CD4-positive, alpha-beta memory T cell (primary cell): Measurements from ENCODE around the gene RXRG. TPM values are rescaled to one million over a fixed set of nuclear protein-coding genes. Genes with fewer than 3 reads are reported as not detected.

ENCODE experiments used
- CTCF ChIA-PET: fragments of 350-600 bp; sonication (Branson Sonifier 250); formaldehyde crosslinking; loops from one replicate; lab custom pipeline; 2021; ENCODE audit warnings: inconsistent platforms; ENCODE audit not compliant: partially characterized antibody; lab: Charles Lee
- POLR2A ChIA-PET: fragments of 350-600 bp; sonication (Branson Sonifier 250); formaldehyde crosslinking; loops from one replicate; lab custom pipeline; 2021; ENCODE audit not compliant: partially characterized antibody; lab: Charles Lee
- DNase-seq, 5 donors: peaks; one replicate each; pipeline versions ENCODE4 v3.0.0 to v3.0.0-alpha.2; 2020 to 2022; ENCODE audit warnings: mixed read lengths in 1 of 5
- H3K27ac ChIP-seq: one replicate; pipeline ENCODE4 v1.7.0; 2013; ENCODE audit warnings: low read depth, low read length
- H3K27me3 ChIP-seq: 2 replicates; pipeline ENCODE4 v1.7.0; 2013; ENCODE audit warnings: mild to moderate bottlenecking, low read length, moderate library complexity; ENCODE audit not compliant: insufficient read depth
- H3K36me3 ChIP-seq: 2 replicates; pipeline ENCODE4 v1.7.0; 2013; ENCODE audit warnings: mild to moderate bottlenecking, low read length, moderate library complexity; ENCODE audit not compliant: insufficient read depth
- H3K4me1 ChIP-seq: 2 replicates; pipeline ENCODE4 v1.7.0; 2013; ENCODE audit warnings: mild to moderate bottlenecking, low read length, moderate library complexity; ENCODE audit not compliant: insufficient read depth
- H3K4me3 ChIP-seq, 2 donors: one replicate each; pipeline ENCODE4 v1.7.0; 2013; ENCODE audit warnings: low read length in 2 of 2, mild to moderate bottlenecking in 1 of 2
- H3K9me3 ChIP-seq, 2 donors: one replicate each; pipeline ENCODE4 v1.7.0; 2013; ENCODE audit warnings: low read length in 2 of 2, control low read depth in 1 of 2; ENCODE audit not compliant: control insufficient read depth in 1 of 2
- H3K27ac Mint-ChIP-seq, 7 donors: one replicate each; pipeline ENCODE4 v1.8.0; 2020 to 2021; ENCODE audit warnings: mixed read lengths in 7 of 7, mild to moderate bottlenecking in 6 of 7, inconsistent platforms in 3 of 7, moderate library complexity in 3 of 7
- H3K27me3 Mint-ChIP-seq, 2 donors: one replicate each; pipeline ENCODE4 v1.8.0; 2020 to 2021; ENCODE audit warnings: mixed read lengths in 2 of 2
- H3K36me3 Mint-ChIP-seq, 2 donors: one replicate each; pipeline ENCODE4 v1.8.0; 2020 to 2021; ENCODE audit warnings: mixed read lengths in 2 of 2, inconsistent platforms in 1 of 2, mild to moderate bottlenecking in 1 of 2
- H3K4me1 Mint-ChIP-seq, 4 donors: one replicate each; pipeline ENCODE4 v1.8.0; 2020 to 2021; ENCODE audit warnings: mixed read lengths in 4 of 4, mild to moderate bottlenecking in 1 of 4
- H3K4me3 Mint-ChIP-seq, 8 donors: one replicate each; pipeline ENCODE4 v1.8.0; 2020 to 2021; ENCODE audit warnings: mixed read lengths in 8 of 8, mild to moderate bottlenecking in 7 of 8, moderate library complexity in 6 of 8, inconsistent platforms in 3 of 8
- H3K9me3 Mint-ChIP-seq, 8 donors: one replicate each; pipeline ENCODE4 v1.8.0; 2020 to 2021; ENCODE audit warnings: mixed read lengths in 8 of 8, mild to moderate bottlenecking in 5 of 8, inconsistent platforms in 3 of 8, moderate library complexity in 1 of 8
- intact Hi-C: fragments of 100-400 bp; cut with micrococcal nuclease; formaldehyde crosslinking; loops from one replicate; pipeline ENCODE4 v1.15.1; 2023
- polyA plus RNA-seq, 2 donors: library from polyadenylated mRNA; unstranded; fragments of 300-500 nt; fragmentation: Illumina TruSeq; gene quantifications; one replicate each; pipeline ENCODE4 v1.2.3, GENCODE V29; 2021
- total RNA-seq, 2 experiments: library from RNA; stranded (reverse); gene quantifications; one replicate each; pipeline ENCODE4 v1.2.3, GENCODE V29; 2021

RXRG gene
- total and polyA plus RNA-seq, 4 experiments from 2014 or later: not detected

GRCh38 chr1:165425621-165426020 lies 19.3 kb downstream of the RXRG start:
- CTCF ChIA-PET: no interaction called here
- POLR2A ChIA-PET: no interaction called here
- Mint-ChIP-seq H3K27me3 (peaks cover 0 to under 1% of the 10 kb centered on the region in 2 donors), H3K36me3 (no peaks in the 10 kb centered on the region), H3K27ac (peak overlapping the region; percentile 16 to 90 (median 53)), H3K9me3 (peaks cover 0 to 2% (median 0%) of the 10 kb centered on the region in 8 donors), H3K4me3 (peak overlapping the region in 4 of 8 donors; percentile 19 to 92 (median 62)), H3K4me1 (peaks cover 15 to 34% (median 23%) of the 10 kb centered on the region in 4 donors)
- Histone ChIP-seq H3K36me3 (no peaks in the 10 kb centered on the region), H3K4me3 (no peak overlapping the region), H3K9me3 (no peaks in the 10 kb centered on the region), H3K4me1 (peaks cover 22% of the 10 kb centered on the region), H3K27ac (no peak overlapping the region), H3K27me3 (no peaks in the 10 kb centered on the region)
- intact Hi-C loops: no loop called here
- DNase-seq: no peak

- intact Hi-C loops: no loop called here
- Histone ChIP-seq H3K4me3 (peak overlapping the region; percentile 26 to 41), H3K9me3 (no peaks in the 10 kb centered on the region), H3K27me3 (no peaks in the 10 kb centered on the region), H3K27ac (peak overlapping the region; percentile 13), H3K4me1 (peaks cover 22% of the 10 kb centered on the region), H3K36me3 (no peaks in the 10 kb centered on the region)
- Mint-ChIP-seq H3K36me3 (no peaks in the 10 kb centered on the region), H3K4me1 (peaks cover 15 to 34% (median 23%) of the 10 kb centered on the region in 4 donors), H3K27ac (peak overlapping the region; percentile 71 to 95 (median 92)), H3K27me3 (no peaks in the 10 kb centered on the region), H3K4me3 (peak overlapping the region; percentile 80 to 92 (median 86)), H3K9me3 (peaks cover 0 to 2% (median 0%) of the 10 kb centered on the region in 8 donors)
- CTCF ChIA-PET: interaction anchor here (0.9 to 1.2 kb wide), 3 partner anchors 31 to 60 kb away, joined by 3 to 7 read pairs (median 4); no protein-coding TSS in a partner anchor
- POLR2A ChIA-PET: no interaction called here
- DNase-seq: peak in 4 of 5 donors; percentile 31 to 41 (median 34)
Measured at GRCh38 chr1:165424454-165425216, 20.3 kb downstream of the RXRG start.

- Mint-ChIP-seq H3K27ac (no peak overlapping the region), H3K36me3 (no peaks in the 10 kb centered on the region), H3K27me3 (peaks cover 0 to 2% of the 10 kb centered on the region in 2 donors), H3K4me3 (no peak overlapping the region), H3K9me3 (peaks cover 0 to 1% (median 0%) of the 10 kb centered on the region in 8 donors), H3K4me1 (peaks cover 15 to 34% (median 23%) of the 10 kb centered on the region in 4 donors)
- Histone ChIP-seq H3K4me1 (peaks cover 22% of the 10 kb centered on the region), H3K4me3 (no peak overlapping the region), H3K9me3 (no peaks in the 10 kb centered on the region), H3K27ac (no peak overlapping the region), H3K36me3 (no peaks in the 10 kb centered on the region), H3K27me3 (no peaks in the 10 kb centered on the region)
- ChIA-PET CTCF (interaction anchor here (0.5 to 1.1 kb wide), 2 partner anchors 175 to 911 kb away, joined by 3 read pairs; no protein-coding TSS in a partner anchor), POLR2A (no interaction called here)
- intact Hi-C loops: no loop called here
- no peak for DNase-seq
Measured at GRCh38 chr1:165423136-165423535, 21.8 kb downstream of the RXRG start.

GRCh38 chr1:165420655-165421054 lies 24.3 kb downstream of the RXRG start:
- Mint-ChIP-seq H3K36me3 (no peaks in the 10 kb centered on the region), H3K27ac (no peak overlapping the region), H3K9me3 (peaks cover 0 to 1% (median 0%) of the 10 kb centered on the region in 8 donors), H3K4me3 (no peak overlapping the region), H3K27me3 (peaks cover 4 to 6% of the 10 kb centered on the region in 2 donors), H3K4me1 (peaks cover 15 to 25% (median 23%) of the 10 kb centered on the region in 4 donors)
- intact Hi-C loops: no loop called here
- H3K4me1 ChIP-seq: peaks cover 22% of the 10 kb centered on the region
- DNase-seq: no peak
- H3K4me3 ChIP-seq: no peak overlapping the region
- no peaks in the 10 kb centered on the region for H3K36me3 ChIP-seq
- H3K27me3 ChIP-seq: peaks cover 7% of the 10 kb centered on the region
- CTCF ChIA-PET: interaction anchor here (0.8 to 1.4 kb wide), 3 partner anchors 12 to 53 kb away, joined by 3 to 5 read pairs (median 3); no protein-coding TSS in a partner anchor
- no peaks in the 10 kb centered on the region for H3K9me3 ChIP-seq
- POLR2A ChIA-PET: no interaction called here
- no peak overlapping the region for H3K27ac ChIP-seq

- peaks cover 6 to 14% of the 10 kb centered on the region in 2 donors for H3K27me3 Mint-ChIP-seq
- H3K27me3 ChIP-seq: peaks cover 7% of the 10 kb centered on the region
Measured at GRCh38 chr1:165419839-165420238, 25.1 kb downstream of the RXRG start.

GRCh38 chr1:165418195-165418594 lies 26.7 kb downstream of the RXRG start:
- CTCF ChIA-PET: no interaction called here

More at GRCh38 chr1:165419839-165420238, 25.1 kb downstream of the RXRG start:
- no peaks in the 10 kb centered on the region for H3K9me3 ChIP-seq
- Mint-ChIP-seq H3K9me3 (peaks cover 0 to 1% (median 0%) of the 10 kb centered on the region in 8 donors), H3K4me3 (no peak overlapping the region), H3K36me3 (no peaks in the 10 kb centered on the region), H3K4me1 (peaks cover 9 to 17% (median 16%) of the 10 kb centered on the region in 4 donors), H3K27ac (no peak overlapping the region)
- no peak overlapping the region for H3K27ac ChIP-seq
- H3K4me1 ChIP-seq: peaks cover 16% of the 10 kb centered on the region
- no peak for DNase-seq
- H3K4me3 ChIP-seq: no peak overlapping the region
- POLR2A ChIA-PET: no interaction called here
- H3K36me3 ChIP-seq: no peaks in the 10 kb centered on the region
- intact Hi-C loops: no loop called here
- CTCF ChIA-PET: interaction anchor here (0.9 to 1.4 kb wide), 2 partner anchors 11 to 27 kb away, joined by 3 to 5 read pairs; no protein-coding TSS in a partner anchor

GRCh38 chr1:165416876-165417275 lies 28.1 kb downstream of the RXRG start:
- no peaks in the 10 kb centered on the region for H3K36me3 Mint-ChIP-seq
- H3K4me1 ChIP-seq: no peaks in the 10 kb centered on the region
- no peak overlapping the region for H3K27ac Mint-ChIP-seq
- H3K4me3 Mint-ChIP-seq: no peak overlapping the region
- no peaks in the 10 kb centered on the region for H3K4me1 Mint-ChIP-seq
- intact Hi-C loops: no loop called here
- H3K9me3 ChIP-seq: no peaks in the 10 kb centered on the region
- no peaks in the 10 kb centered on the region for H3K36me3 ChIP-seq
- ChIA-PET CTCF (no interaction called here), POLR2A (no interaction called here)
- DNase-seq: no peak
- peaks cover 7% of the 10 kb centered on the region for H3K27me3 ChIP-seq
- no peak overlapping the region for H3K4me3 ChIP-seq
- peaks cover 0 to 1% (median 0%) of the 10 kb centered on the region in 8 donors for H3K9me3 Mint-ChIP-seq
- no peak overlapping the region for H3K27ac ChIP-seq
- peaks cover 14 to 20% of the 10 kb centered on the region in 2 donors for H3K27me3 Mint-ChIP-seq

More at GRCh38 chr1:165418195-165418594, 26.7 kb downstream of the RXRG start:
- H3K9me3 Mint-ChIP-seq: peaks cover 0 to 1% (median 0%) of the 10 kb centered on the region in 8 donors
- Histone ChIP-seq H3K36me3 (no peaks in the 10 kb centered on the region), H3K4me1 (peaks cover under 1% of the 10 kb centered on the region), H3K4me3 (no peak overlapping the region), H3K27ac (no peak overlapping the region), H3K9me3 (no peaks in the 10 kb centered on the region), H3K27me3 (peaks cover 7% of the 10 kb centered on the region)
- POLR2A ChIA-PET: no interaction called here
- no peak for DNase-seq
- peaks cover 11 to 20% of the 10 kb centered on the region in 2 donors for H3K27me3 Mint-ChIP-seq
- H3K4me1 Mint-ChIP-seq: peaks cover 0 to 5% (median 2%) of the 10 kb centered on the region in 4 donors
- no peaks in the 10 kb centered on the region for H3K36me3 Mint-ChIP-seq
- intact Hi-C loops: no loop called here
- no peak overlapping the region for H3K4me3 Mint-ChIP-seq
- no peak overlapping the region for H3K27ac Mint-ChIP-seq
